GM12874 (cell line): ENCODE measurements around the gene C13orf46.

Experiments
- CTCF ChIP-seq: IDR thresholded peaks from 2 replicates; pipeline ENCODE4 v1.5.1; 2011; ENCODE audit warnings: low read depth, mild to moderate bottlenecking, control low read depth, low read length, moderate library complexity; ENCODE audit not compliant: insufficient read depth

Gene C13orf46

GRCh38 chr13:113906571-113906970 is 67.3 kb downstream of the C13orf46 start:
- TF ChIP-seq CTCF, result no peak

GRCh38 chr13:113905942-113906341 is 67.9 kb downstream of the C13orf46 start:
- TF ChIP-seq CTCF, result no peak

GRCh38 chr13:113905018-113905417 is 68.9 kb downstream of the C13orf46 start:
- no peak for TF ChIP-seq CTCF

- TF ChIP-seq CTCF, result peak; percentile 44
Measured at GRCh38 chr13:113904411-113904810, 69.5 kb downstream of the C13orf46 start.

- TF ChIP-seq CTCF, result no peak
Measured at GRCh38 chr13:113903912-113904311, 70.0 kb downstream of the C13orf46 start.
